ENCODE data around the gene ADGRG6. TPM values are rescaled to one million over a fixed set of nuclear protein-coding genes. Genes with fewer than 3 reads are reported as not detected.

The ADGRG6 gene
- total and polyA plus RNA-seq, 4 donors, result 18.7 to 110 (median 45.7) TPM

DNA sequence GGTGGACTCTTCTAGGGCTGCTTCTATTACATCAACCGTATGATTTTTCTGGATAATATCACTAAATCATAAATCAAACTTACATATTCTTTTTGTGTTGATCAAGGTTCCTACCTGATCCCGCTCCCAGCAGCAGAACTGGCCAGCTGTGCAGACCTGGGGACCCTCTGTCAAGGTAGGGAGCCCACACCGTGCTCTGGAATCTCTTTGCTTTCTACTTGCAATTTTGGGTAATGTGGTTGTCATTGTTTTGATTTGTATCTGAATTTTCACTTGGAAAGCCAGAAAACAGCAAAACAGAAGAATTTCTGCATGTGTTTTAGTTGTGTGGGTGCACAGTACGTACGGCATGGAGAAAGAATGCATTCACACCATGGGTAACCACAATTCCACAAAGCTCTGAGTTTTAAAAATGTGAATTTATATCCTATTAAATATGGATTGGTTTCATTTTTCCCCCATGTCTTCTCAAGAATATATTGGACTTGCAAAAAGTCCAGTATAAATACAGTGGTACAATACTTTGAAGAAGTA lies 80.1 kb downstream of the ADGRG6 start:
- Histone ChIP-seq H3K36me3 (ENCODE audit: control insufficient read depth in 4 of 4, insufficient read depth in 3 of 4, low read depth in 1 of 4, low read length in 3 of 4) (peaks cover 0 to 4% (median 1%) of the 10 kb centered on the region in 4 donors), H3K27me3 (ENCODE audit: control insufficient read depth in 4 of 4, insufficient read depth in 4 of 4, low read length in 3 of 4) (no peaks in the 10 kb centered on the region), H3K4me3 (ENCODE audit: low read depth in 1 of 3, low read length in 3 of 3) (no peak overlapping the region), H3K27ac (ENCODE audit: low read depth in 1 of 2, low read length in 2 of 2) (no peak overlapping the region), H3K4me1 (ENCODE audit: control insufficient read depth in 4 of 4, insufficient read depth in 4 of 4, low read length in 3 of 4) (peaks cover 0 to 11% (median 9%) of the 10 kb centered on the region in 4 donors), H3K9me3 (ENCODE audit: control insufficient read depth in 4 of 4, low read length in 3 of 4) (no peaks in the 10 kb centered on the region), H3K9ac (ENCODE audit: low read depth in 1 of 2, low read length in 2 of 2) (no peak overlapping the region)
- 91% methylated on average over 5 of the region's 5 CpGs for WGBS
- TF ChIP-seq TAF1 (conservative IDR thresholded peaks at IDR 0.05), result no peak
- TF ChIP-seq, protein P1, sequence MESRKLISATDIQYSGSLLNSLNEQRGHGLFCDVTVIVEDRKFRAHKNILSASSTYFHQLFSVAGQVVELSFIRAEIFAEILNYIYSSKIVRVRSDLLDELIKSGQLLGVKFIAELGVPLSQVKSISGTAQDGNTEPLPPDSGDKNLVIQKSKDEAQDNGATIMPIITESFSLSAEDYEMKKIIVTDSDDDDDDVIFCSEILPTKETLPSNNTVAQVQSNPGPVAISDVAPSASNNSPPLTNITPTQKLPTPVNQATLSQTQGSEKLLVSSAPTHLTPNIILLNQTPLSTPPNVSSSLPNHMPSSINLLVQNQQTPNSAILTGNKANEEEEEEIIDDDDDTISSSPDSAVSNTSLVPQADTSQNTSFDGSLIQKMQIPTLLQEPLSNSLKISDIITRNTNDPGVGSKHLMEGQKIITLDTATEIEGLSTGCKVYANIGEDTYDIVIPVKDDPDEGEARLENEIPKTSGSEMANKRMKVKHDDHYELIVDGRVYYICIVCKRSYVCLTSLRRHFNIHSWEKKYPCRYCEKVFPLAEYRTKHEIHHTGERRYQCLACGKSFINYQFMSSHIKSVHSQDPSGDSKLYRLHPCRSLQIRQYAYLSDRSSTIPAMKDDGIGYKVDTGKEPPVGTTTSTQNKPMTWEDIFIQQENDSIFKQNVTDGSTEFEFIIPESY (IDR thresholded peaks at IDR 0.05), result no peak
- TF ChIP-seq HNF4G (IDR thresholded peaks at IDR 0.05), result no peak
- TF ChIP-seq NR2F2 (IDR thresholded peaks at IDR 0.05), result no peak
- TF ChIP-seq RXRA (IDR thresholded peaks at IDR 0.05), result no peak
- TF ChIP-seq GABPA (IDR thresholded peaks at IDR 0.05 in 1 of 2, conservative IDR thresholded peaks at IDR 0.05 in 1 of 2), result no peak
- no peak for TF ChIP-seq EGR1 (IDR thresholded peaks at IDR 0.05; ENCODE audit: low read depth in 2 of 2)
- TF ChIP-seq FOXA1 (IDR thresholded peaks at IDR 0.05), result no peak
- TF ChIP-seq, protein P2, sequence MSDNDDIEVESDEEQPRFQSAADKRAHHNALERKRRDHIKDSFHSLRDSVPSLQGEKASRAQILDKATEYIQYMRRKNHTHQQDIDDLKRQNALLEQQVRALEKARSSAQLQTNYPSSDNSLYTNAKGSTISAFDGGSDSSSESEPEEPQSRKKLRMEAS (IDR thresholded peaks at IDR 0.05), result no peak
- TF ChIP-seq YY1 (IDR thresholded peaks at IDR 0.05), result no peak
- TF ChIP-seq, protein P3, sequence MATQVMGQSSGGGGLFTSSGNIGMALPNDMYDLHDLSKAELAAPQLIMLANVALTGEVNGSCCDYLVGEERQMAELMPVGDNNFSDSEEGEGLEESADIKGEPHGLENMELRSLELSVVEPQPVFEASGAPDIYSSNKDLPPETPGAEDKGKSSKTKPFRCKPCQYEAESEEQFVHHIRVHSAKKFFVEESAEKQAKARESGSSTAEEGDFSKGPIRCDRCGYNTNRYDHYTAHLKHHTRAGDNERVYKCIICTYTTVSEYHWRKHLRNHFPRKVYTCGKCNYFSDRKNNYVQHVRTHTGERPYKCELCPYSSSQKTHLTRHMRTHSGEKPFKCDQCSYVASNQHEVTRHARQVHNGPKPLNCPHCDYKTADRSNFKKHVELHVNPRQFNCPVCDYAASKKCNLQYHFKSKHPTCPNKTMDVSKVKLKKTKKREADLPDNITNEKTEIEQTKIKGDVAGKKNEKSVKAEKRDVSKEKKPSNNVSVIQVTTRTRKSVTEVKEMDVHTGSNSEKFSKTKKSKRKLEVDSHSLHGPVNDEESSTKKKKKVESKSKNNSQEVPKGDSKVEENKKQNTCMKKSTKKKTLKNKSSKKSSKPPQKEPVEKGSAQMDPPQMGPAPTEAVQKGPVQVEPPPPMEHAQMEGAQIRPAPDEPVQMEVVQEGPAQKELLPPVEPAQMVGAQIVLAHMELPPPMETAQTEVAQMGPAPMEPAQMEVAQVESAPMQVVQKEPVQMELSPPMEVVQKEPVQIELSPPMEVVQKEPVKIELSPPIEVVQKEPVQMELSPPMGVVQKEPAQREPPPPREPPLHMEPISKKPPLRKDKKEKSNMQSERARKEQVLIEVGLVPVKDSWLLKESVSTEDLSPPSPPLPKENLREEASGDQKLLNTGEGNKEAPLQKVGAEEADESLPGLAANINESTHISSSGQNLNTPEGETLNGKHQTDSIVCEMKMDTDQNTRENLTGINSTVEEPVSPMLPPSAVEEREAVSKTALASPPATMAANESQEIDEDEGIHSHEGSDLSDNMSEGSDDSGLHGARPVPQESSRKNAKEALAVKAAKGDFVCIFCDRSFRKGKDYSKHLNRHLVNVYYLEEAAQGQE (IDR thresholded peaks at IDR 0.05), result no peak
- no peak for TF ChIP-seq FOXA2 (IDR thresholded peaks at IDR 0.05)
- no peak for TF ChIP-seq HNF4A (conservative IDR thresholded peaks at IDR 0.05)
- TF ChIP-seq RAD21 (IDR thresholded peaks at IDR 0.05), result no peak
- TF ChIP-seq, protein P4, sequence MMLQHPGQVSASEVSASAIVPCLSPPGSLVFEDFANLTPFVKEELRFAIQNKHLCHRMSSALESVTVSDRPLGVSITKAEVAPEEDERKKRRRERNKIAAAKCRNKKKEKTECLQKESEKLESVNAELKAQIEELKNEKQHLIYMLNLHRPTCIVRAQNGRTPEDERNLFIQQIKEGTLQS (IDR thresholded peaks at IDR 0.05), result no peak
- no peak for DNase-seq (ENCODE audit: low spot score)

DNA sequence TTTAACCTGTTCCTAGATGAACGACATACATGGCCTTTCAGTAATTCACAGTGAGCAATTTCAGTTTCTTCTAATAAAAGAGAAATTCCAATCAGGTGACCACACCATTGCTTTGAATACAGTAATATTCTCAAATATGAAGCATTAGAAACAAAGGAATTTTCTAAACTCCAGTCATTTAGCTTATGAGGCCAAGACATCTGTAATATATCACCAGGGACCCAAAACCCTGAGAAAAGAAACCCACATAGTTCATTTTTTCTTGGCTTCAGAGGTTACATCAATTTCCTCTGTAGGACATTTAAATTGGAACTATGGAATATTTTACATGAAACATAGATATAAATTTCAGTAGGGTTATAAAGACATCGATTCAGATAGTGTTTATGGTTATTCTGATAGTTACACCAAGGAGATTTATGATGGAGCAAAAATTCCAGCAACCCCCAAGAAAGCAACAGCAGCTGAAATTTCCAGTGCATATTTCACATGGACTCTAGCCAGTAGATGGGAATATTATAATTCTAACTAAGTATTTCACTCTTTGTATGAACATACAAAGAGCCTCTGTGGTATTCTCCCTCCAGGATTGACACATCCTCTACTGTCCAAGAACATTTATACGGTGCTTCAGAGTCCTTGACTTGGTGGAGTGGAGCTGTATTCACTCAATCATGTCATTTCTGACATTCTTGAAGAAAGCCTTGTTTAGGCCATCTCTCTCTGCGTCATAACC lies 82.9 kb downstream of the ADGRG6 start:
- DNase-seq (ENCODE audit: low spot score), result no peak
- Histone ChIP-seq H3K27me3 (ENCODE audit: control insufficient read depth in 4 of 4, insufficient read depth in 4 of 4, low read length in 3 of 4) (no peaks in the 10 kb centered on the region), H3K4me3 (ENCODE audit: low read depth in 1 of 3, low read length in 3 of 3) (no peak overlapping the region), H3K27ac (ENCODE audit: low read depth in 1 of 2, low read length in 2 of 2) (peak overlapping the region in 1 of 2 donors; percentile 48), H3K9ac (ENCODE audit: low read depth in 1 of 2, low read length in 2 of 2) (no peak overlapping the region), H3K9me3 (ENCODE audit: control insufficient read depth in 4 of 4, low read length in 3 of 4) (no peaks in the 10 kb centered on the region), H3K4me1 (ENCODE audit: control insufficient read depth in 4 of 4, insufficient read depth in 4 of 4, low read length in 3 of 4) (peaks cover 0 to 18% (median 12%) of the 10 kb centered on the region in 4 donors), H3K36me3 (ENCODE audit: control insufficient read depth in 4 of 4, insufficient read depth in 3 of 4, low read depth in 1 of 4, low read length in 3 of 4) (peaks cover 0 to 4% (median 1%) of the 10 kb centered on the region in 4 donors)
- 82% methylated on average over 4 of the region's 4 CpGs for WGBS
- TF ChIP-seq FOXA2 (IDR thresholded peaks at IDR 0.05) (no peak), RXRA (IDR thresholded peaks at IDR 0.05) (no peak), FOXA1 (IDR thresholded peaks at IDR 0.05) (no peak), EGR1 (IDR thresholded peaks at IDR 0.05; ENCODE audit: low read depth in 2 of 2) (no peak), YY1 (IDR thresholded peaks at IDR 0.05) (no peak), HNF4A (conservative IDR thresholded peaks at IDR 0.05) (no peak), RAD21 (IDR thresholded peaks at IDR 0.05) (no peak), GABPA (IDR thresholded peaks at IDR 0.05 in 1 of 2, conservative IDR thresholded peaks at IDR 0.05 in 1 of 2) (no peak), SP1 (IDR thresholded peaks at IDR 0.05) (no peak), JUND (IDR thresholded peaks at IDR 0.05) (no peak), NR2F2 (IDR thresholded peaks at IDR 0.05) (no peak), HNF4G (IDR thresholded peaks at IDR 0.05) (no peak), TAF1 (conservative IDR thresholded peaks at IDR 0.05) (no peak)
- TF ChIP-seq, protein P2 (IDR thresholded peaks at IDR 0.05), result no peak
- TF ChIP-seq, protein P3 (IDR thresholded peaks at IDR 0.05), result no peak
- TF ChIP-seq, protein P4 (IDR thresholded peaks at IDR 0.05), result no peak

Measured in liver (tissue), 9 donors.